Upper lobe of right lung (tissue), 1 donor: ENCODE data around the gene MRPL32. TPM values are rescaled to one million over a fixed set of nuclear protein-coding genes. Genes with fewer than 3 reads are reported as not detected.

Experiments
- ATAC-seq: fragments of 200-7000 bp; cut with Tn5 transposase; one replicate; pipeline ENCODE4 v1.9.1; 2020; ENCODE audit warnings: mild to moderate bottlenecking, moderate library complexity
- DNase-seq: peaks from one replicate; pipeline ENCODE4 v3.0.0-alpha.2; 2020
- H3K27ac ChIP-seq: fragments of 200-600 bp; one replicate; pipeline ENCODE4 v1.8.0; 2022
- H3K27me3 ChIP-seq: fragments of 200-600 bp; one replicate; pipeline ENCODE4 v1.8.0; 2022; ENCODE audit warnings: mild to moderate bottlenecking
- H3K36me3 ChIP-seq: fragments of 200-600 bp; one replicate; pipeline ENCODE4 v1.8.0; 2022
- H3K4me1 ChIP-seq: fragments of 200-600 bp; one replicate; pipeline ENCODE4 v1.8.0; 2022
- H3K4me3 ChIP-seq: fragments of 200-600 bp; one replicate; pipeline ENCODE4 v1.8.0; 2022; ENCODE audit warnings: mild to moderate bottlenecking
- H3K9me3 ChIP-seq: fragments of 200-600 bp; one replicate; pipeline ENCODE4 v1.8.0; 2022
- CTCF ChIP-seq: fragments of 200-600 bp; IDR thresholded peaks from one replicate; pipeline ENCODE4 v1.8.0; 2022; ENCODE audit warnings: antibody characterized with exemption
- intact Hi-C: fragments of 100-400 bp; cut with DNase I; formaldehyde crosslinking; loops from one replicate; pipeline ENCODE4 v1.11.0; 2022
- total RNA-seq: library from RNA; stranded (reverse); fragmentation: NEBNext Ultra II Directional; extraction: Animal tissue kit (Norgen Biotek cat#: 25700); gene quantifications from one replicate; pipeline ENCODE4 v1.2.1, GENCODE V29; 2021
- donor health status: DM: no; HTN: yes; CAD: no; lungs with severe emphysema.

The MRPL32 gene
- total RNA-seq, 1 donor from 2014 or later = 44.8 TPM

- peak; percentile 55 for ATAC-seq
- intact Hi-C loops = no loop called here
Measured at GRCh38 chr7:42981601-42982000, 49.4 kb downstream of the MRPL32 start.

GRCh38 chr7:42982604-42983115 lies 50.5 kb downstream of the MRPL32 start:
- intact Hi-C loops = no loop called here
- Histone ChIP-seq H3K4me3 (no peak overlapping the region), H3K27me3 (no peaks in the 10 kb centered on the region), H3K4me1 (no peaks in the 10 kb centered on the region), H3K27ac (no peak overlapping the region), H3K36me3 (no peaks in the 10 kb centered on the region), H3K9me3 (no peaks in the 10 kb centered on the region)
- TF ChIP-seq CTCF = no peak
- ATAC-seq (no peak), DNase-seq (no peak)

More at GRCh38 chr7:42981601-42982000, 49.4 kb downstream of the MRPL32 start:
- Histone ChIP-seq H3K27ac (no peak overlapping the region), H3K4me1 (no peaks in the 10 kb centered on the region), H3K9me3 (no peaks in the 10 kb centered on the region), H3K27me3 (no peaks in the 10 kb centered on the region), H3K4me3 (no peak overlapping the region), H3K36me3 (no peaks in the 10 kb centered on the region)
- no peak for DNase-seq
- no peak for TF ChIP-seq CTCF

GRCh38 chr7:42984137-42984536 lies 52.0 kb downstream of the MRPL32 start:
- intact Hi-C loops = no loop called here
- no peaks in the 10 kb centered on the region for H3K4me1 ChIP-seq
- no peak for TF ChIP-seq CTCF
- H3K36me3 ChIP-seq = no peaks in the 10 kb centered on the region
- H3K4me3 ChIP-seq = no peak overlapping the region
- no peak for ATAC-seq
- no peaks in the 10 kb centered on the region for H3K27me3 ChIP-seq
- no peak for DNase-seq
- no peaks in the 10 kb centered on the region for H3K9me3 ChIP-seq
- H3K27ac ChIP-seq = no peak overlapping the region

GRCh38 chr7:42986213-42986612 lies 54.0 kb downstream of the MRPL32 start:
- H3K36me3 ChIP-seq = no peaks in the 10 kb centered on the region
- no peak for TF ChIP-seq CTCF
- H3K9me3 ChIP-seq = no peaks in the 10 kb centered on the region
- intact Hi-C loops = no loop called here
- no peaks in the 10 kb centered on the region for H3K4me1 ChIP-seq
- no peak for DNase-seq
- no peak for ATAC-seq
- H3K4me3 ChIP-seq = no peak overlapping the region
- no peaks in the 10 kb centered on the region for H3K27me3 ChIP-seq
- H3K27ac ChIP-seq = no peak overlapping the region

DNA sequence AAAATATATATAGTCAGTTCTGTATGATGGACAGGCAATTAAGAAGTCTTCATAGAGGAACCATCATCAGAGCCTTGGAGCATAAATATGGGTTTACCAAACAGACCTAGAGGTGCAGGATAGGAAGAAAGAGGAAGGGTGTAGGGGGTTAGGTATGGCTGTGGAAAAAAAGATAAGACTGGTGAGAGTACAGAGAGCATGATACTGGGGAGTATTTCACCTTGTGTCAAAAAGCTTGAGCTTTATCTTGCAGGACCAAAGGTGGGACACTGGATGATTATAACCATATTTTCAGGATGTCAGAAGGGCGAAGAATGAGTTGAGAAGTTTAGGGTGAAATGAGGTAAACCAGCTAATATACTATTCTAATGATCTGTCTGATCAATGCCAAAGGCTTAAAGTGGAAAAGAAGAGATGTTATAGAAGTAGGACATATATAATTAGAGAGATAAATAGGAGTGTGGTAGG lies 54.6 kb downstream of the MRPL32 start:
- H3K9me3 ChIP-seq = no peaks in the 10 kb centered on the region
- no peak overlapping the region for H3K4me3 ChIP-seq
- H3K27ac ChIP-seq = no peak overlapping the region
- no peak for TF ChIP-seq CTCF
- intact Hi-C loops = no loop called here
- H3K36me3 ChIP-seq = no peaks in the 10 kb centered on the region
- no peak for ATAC-seq
- H3K27me3 ChIP-seq = no peaks in the 10 kb centered on the region
- DNase-seq = no peak
- no peaks in the 10 kb centered on the region for H3K4me1 ChIP-seq

Other genes with a start within 250 kb of the MRPL32 start
- 7.4 TPM for gene C7orf25, start 20.3 kb upstream of the MRPL32 start, total RNA-seq
- gene PSMA2, start 202 bp upstream of the MRPL32 start, total RNA-seq = 55.1 TPM
- gene HECW1, start 180.3 kb downstream of the MRPL32 start, total RNA-seq = 1.6 TPM